ENCODE data around the gene POLR3H.

Gene POLR3H

GRCh38 chr22:41525450-41526225, 18.6 kb downstream of the POLR3H start:
- DNase-seq (ENCODE audit: low read depth), result peak; percentile 20
- no peak overlapping the region for H3K4me3 ChIP-seq (ENCODE audit: low read length)
- no peak for TF ChIP-seq CTCF (IDR thresholded peaks at IDR 0.05; ENCODE audit: insufficient read depth, low read depth, low read length, missing control alignments)

GRCh38 chr22:41524809-41525449, 19.3 kb downstream of the POLR3H start:
- TF ChIP-seq CTCF (IDR thresholded peaks at IDR 0.05; ENCODE audit: insufficient read depth, low read depth, low read length, missing control alignments), result no peak
- no peak overlapping the region for H3K4me3 ChIP-seq (ENCODE audit: low read length)
- no peak for DNase-seq (ENCODE audit: low read depth)

GRCh38 chr22:41524251-41524661, 20.0 kb downstream of the POLR3H start:
- DNase-seq (ENCODE audit: low read depth), result no peak
- no peak for TF ChIP-seq CTCF (IDR thresholded peaks at IDR 0.05; ENCODE audit: insufficient read depth, low read depth, low read length, missing control alignments)
- no peak overlapping the region for H3K4me3 ChIP-seq (ENCODE audit: low read length)

GRCh38 chr22:41523464-41524221, 20.6 kb downstream of the POLR3H start:
- TF ChIP-seq CTCF (IDR thresholded peaks at IDR 0.05; ENCODE audit: insufficient read depth, low read depth, low read length, missing control alignments), result no peak
- H3K4me3 ChIP-seq (ENCODE audit: low read length), result no peak overlapping the region
- no peak for DNase-seq (ENCODE audit: low read depth)

GRCh38 chr22:41522813-41523212, 21.5 kb downstream of the POLR3H start:
- TF ChIP-seq CTCF (IDR thresholded peaks at IDR 0.05; ENCODE audit: insufficient read depth, low read depth, low read length, missing control alignments), result no peak
- DNase-seq (ENCODE audit: low read depth), result no peak
- H3K4me3 ChIP-seq (ENCODE audit: low read length), result no peak overlapping the region

GRCh38 chr22:41521126-41521525, 23.1 kb downstream of the POLR3H start:
- no peak overlapping the region for H3K4me3 ChIP-seq (ENCODE audit: low read length)
- DNase-seq (ENCODE audit: low read depth), result no peak
- no peak for TF ChIP-seq CTCF (IDR thresholded peaks at IDR 0.05; ENCODE audit: insufficient read depth, low read depth, low read length, missing control alignments)
